Stimulated activated CD4-positive, alpha-beta T cell treated with anti-CD3 and anti-CD28 coated beads, Interleukin-1b, Interleukin-23, amount 100 ng/mL, for 4 hours (primary cell): ENCODE results near the gene HDAC4.

Experiments used
- DNase-seq, 2 donors: peaks; one replicate each; pipeline ENCODE4 v3.0.0-alpha.2; 2020; ENCODE audit warnings: low read depth in 2 of 2

HDAC4 gene

DNA sequence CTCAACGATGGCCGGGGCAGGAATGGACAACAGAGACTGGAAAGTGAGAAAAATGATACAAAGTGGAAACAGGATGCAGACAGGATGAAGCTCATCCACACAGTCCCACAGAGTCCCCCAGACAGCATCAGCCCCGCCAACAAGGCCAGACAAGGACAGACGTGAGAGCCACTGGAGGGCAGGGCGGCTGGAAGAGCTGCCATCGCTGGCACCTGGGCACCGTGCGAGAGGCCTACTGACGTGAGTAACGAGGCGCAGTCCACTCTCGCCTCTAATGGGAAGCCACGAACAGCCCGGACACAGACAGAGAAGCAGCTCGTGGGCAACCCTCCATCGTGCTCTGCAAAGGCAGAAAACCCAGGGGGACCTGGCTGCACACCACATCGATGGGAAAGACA, 17.1 kb downstream of the HDAC4 start:
- DNase-seq: no peak

DNA sequence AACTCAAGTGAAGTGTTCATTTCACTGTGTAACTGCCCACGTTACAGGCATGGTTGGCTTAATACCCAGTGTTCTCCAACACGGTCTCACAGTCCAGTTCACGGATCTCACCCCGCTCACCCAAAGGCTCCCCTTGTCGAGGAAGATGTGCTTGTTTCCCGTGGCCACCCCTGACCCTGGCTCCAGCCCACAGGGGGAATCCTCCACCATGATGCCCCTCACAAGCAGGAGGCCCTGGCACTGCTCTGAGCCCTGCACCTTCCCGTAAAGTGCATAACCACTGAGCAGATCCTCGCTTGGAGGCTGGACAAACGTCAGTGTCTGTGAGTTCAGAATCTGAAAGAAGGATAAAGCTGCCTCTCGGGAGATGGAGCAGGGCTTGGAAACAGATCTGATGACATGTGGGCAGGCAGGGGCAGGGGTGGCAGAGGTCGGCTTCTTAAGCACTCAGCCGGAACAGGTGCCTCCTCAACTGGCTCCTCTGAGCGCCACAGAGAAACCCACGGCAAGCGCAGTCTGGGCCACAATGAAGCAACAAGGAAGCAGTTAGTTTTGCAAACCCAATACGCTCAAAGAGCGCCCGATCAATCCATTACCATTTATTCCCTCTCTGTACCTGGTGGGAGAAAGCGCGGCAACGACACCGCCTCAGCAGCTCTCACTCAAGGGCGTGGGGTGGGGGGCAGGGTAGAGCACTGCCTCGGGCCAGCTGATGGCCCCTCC, 17.6 kb downstream of the HDAC4 start:
- DNase-seq: no peak

DNA sequence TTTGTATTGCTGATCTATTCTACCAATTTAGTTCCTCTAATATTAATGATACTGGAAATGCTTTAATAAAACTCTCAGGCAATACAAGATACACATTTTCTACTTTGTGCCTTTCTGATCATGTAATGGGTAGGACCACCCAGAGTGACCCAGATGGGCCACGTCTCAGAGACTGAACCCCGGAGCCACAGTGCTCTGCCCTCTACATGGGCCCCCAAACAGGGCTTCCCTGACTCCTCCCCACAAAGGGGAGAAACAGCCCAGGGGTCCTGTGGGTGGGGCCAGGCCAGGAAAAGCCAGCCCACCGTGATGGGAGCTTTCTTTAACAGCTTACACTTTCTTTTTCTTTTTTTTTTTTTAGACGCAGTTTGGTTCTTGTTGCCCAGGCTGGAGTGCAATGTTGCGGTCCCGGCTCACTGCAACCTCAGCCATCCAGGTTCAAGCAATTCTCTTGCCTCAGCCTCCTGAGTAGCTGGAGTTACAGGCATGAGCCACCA, 18.4 kb downstream of the HDAC4 start:
- DNase-seq: no peak

DNA sequence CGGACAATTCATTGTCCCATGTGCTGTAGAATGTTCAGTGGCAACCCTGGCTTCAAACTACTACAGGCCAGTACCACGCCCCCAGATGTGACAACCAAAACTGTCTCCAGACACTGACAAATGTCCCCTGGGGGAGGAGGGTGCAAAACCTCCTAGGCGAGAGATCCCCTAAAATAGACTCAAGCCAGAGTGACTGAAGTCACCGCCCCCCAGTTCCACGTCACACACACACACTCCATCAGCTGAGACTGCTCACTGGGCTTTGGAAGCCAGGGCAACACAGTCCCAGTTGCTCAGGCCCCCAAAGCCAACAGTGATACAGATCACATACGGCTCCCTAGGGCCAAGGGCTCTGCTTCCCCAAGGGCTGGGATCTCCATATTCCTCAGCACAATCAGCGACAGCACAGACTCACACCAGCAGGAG, 19.1 kb downstream of the HDAC4 start:
- DNase-seq: no peak

DNA sequence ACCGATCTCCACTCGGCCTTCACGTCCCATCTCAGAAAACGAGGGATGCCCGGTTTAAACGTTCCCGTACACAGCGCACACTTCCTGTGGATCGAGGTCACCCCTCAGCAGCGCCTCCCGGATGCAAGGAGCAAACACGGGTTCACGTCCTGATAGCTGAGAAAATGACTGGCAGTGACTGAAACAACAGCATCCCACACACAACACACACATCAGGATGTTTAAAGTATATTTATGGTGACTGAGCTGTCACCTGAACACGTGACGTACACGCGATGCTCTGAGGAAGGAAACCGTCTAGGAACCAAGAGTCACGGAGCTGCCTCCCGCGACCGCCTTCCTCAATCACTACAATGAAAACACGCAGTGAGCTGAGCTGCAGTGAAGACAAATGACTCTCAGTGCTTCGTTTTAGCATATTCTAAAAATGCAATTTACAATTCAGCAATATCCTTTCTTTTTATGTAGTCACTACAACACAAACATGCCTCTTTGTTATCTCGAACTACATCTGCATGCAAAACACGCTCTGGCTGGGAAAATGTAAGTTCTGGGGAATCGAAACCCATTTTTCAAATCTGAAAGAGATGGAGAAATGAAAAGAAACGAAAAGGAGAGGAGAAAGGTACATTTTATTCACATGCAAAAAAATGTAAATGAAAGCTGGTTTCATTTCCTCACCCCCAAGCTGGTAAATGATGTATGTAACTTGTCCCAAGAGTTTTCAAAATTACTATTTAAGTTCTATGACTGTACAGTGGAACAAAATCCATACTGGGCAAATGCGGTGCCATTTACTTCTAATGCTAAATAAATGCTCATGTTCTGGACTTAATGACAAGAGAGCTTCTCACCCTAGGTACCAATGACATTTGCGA, 19.8 kb downstream of the HDAC4 start:
- DNase-seq: peak; percentile 33 to 40

DNA sequence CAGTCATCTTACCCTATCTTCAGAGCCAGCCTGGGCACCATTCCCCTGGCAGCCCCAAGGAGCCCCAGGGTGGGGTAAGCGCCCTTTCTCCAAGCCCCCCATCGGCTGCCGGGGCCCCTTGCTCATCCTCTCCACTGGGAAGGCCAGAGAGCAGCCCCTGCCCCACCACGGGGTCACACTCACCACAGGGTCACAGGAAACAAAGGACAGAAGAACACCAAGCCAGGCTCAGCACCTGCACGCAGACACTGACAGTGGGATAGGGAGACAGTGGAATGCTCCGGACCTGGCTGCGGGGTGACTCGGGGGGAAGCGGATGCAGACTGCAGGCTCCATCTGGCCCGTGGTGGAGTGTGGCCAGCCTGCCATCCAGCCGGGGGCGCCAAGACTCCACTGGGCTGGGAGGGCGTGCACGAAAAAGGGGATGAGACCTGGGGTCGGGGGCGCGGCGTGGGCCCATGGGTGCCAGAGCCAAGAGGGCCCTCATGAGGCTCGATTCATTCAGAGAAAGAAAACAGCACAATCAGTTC, 21.1 kb downstream of the HDAC4 start:
- no peak for DNase-seq

DNA sequence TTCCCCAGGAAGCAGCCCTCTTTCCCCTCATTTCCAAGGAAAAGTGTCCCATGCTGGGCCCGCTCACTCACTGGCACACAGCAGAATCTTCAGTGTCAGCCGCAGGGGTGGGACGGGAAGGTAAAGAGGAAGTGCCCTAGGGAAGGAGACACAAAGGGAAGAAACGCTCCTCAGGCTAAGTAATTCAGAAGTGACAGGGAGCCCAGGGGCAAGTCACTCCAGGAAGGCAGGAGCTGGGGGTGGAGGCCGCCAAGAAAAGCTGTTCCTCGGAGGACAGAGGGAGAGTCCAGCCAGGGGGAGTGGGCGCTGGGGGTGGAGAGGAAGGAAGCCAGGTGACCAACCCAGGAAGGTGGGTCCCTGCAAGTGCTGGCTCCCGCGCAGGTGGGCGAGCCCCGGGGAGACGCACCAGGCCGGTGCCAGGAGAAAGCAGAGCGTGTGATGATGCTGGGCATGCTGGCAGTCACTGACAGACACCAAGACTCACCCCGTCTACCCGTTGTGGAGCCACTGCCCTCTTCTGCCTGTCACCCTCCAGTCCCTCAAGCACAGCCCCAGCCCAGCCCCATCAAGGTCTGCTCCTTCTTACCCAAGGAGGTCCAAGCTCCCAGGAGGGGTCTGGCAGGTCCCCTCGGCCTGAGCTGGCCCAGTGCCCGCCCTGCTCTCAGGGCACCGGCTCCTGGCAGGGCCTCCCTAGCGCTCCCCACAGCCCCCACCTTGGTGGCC, 21.7 kb downstream of the HDAC4 start:
- no peak for DNase-seq

DNA sequence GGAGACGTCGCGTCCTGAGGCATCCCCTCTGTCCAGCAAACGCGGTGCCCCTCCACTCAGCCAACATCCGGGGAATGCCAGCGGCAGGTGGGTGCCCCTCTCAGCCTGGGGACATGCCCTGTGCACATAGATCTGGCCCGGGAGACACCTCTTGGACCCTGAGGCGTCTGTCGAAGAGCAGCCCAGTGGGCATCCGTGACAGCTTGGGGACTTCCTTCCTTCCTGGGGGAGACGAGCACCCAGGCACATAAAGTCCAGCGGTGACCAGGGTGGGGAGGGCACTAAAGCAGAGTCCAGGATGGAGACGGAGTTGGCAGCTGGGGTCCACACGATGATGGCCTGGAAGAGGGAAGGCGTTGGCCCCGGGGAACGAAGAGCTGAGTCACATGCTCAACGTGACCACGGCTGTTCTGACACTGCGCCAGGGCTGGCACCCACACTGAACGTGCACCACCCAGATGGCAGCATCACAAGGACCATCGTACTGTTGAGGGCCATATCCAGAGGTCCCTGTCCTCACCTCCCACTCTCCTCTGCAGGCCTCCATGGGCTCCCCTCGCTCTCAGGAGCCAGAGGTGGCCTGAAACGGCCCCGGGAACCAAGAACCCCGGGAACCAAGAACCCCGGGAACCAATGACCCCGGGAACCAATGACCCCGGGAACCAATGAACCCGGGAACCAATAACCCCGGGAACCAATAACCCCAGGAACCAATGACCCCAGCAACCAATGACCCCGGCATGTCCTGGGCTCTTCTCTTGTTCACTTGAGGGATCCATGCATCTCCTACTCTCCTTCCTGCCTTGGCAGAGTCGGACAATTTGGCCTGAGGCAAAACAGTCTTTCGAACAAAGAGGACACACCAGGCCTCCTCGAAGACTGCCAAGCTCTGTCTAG, 22.6 kb downstream of the HDAC4 start:
- DNase-seq: no peak

DNA sequence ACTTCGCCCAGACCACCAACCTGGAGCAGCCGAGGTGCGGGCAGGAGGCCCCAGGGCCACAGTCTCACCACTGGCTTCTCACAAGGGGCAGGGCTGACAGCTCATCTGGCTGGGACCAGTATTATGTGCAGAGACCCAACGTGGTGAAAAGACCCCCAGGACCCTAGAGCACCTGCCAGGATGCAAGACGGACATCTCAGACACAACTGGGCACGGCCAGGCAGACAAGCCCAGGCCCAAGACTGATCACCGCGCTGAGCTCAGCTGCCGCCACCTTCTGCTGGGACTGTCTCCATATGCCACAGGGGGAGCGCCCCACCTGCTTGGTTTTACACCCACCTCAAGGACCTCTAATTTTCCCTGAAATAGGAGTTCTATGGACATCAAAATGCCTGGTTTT, 23.2 kb downstream of the HDAC4 start:
- DNase-seq: no peak

DNA sequence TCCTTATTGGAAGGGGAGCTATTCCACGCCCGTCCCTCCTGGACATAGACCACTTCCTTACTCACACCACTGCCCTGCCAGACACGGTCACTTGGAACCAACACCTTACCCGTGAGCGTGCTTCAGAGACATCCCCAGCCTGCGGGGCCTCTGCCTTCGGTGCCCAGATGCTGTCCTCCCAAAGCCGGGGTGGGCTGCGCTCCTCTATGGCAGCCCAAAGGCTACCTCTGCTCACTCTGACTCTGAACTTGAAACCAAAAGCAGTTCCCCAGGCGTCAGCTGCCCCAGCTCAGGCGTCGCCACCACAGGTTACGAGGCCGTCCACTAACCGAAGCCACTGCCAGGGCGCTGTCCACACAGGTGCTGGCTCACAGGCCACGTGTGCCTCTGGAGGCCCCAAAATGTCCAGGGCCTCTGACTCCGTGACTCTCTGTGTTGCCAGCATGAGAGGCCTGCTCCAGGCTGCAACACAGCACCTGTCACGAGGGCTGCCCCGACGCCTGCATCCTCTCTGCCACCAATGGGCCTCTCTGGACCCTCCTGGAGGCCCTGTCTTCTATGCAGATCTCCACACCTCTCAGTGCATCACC, 23.8 kb downstream of the HDAC4 start:
- DNase-seq: no peak

DNA sequence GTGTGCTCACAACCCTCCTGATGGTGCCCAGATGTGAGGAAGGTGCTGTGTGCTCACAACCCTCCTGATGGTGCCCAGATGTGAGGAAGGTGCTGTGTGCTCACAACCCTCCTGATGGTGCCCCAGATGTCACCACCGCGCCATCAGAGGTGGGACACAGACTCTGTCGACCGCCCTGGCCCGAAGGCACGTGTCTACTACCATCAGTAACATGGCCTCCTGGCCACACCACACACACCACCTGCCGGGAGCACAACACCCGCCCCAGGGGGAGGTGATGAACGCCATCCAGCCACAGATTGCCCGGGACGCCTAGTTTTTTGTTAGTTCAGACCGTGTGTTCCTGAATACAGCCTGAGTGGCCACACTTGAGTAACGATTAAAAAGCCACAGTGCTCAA, 24.5 kb downstream of the HDAC4 start:
- DNase-seq: no peak

DNA sequence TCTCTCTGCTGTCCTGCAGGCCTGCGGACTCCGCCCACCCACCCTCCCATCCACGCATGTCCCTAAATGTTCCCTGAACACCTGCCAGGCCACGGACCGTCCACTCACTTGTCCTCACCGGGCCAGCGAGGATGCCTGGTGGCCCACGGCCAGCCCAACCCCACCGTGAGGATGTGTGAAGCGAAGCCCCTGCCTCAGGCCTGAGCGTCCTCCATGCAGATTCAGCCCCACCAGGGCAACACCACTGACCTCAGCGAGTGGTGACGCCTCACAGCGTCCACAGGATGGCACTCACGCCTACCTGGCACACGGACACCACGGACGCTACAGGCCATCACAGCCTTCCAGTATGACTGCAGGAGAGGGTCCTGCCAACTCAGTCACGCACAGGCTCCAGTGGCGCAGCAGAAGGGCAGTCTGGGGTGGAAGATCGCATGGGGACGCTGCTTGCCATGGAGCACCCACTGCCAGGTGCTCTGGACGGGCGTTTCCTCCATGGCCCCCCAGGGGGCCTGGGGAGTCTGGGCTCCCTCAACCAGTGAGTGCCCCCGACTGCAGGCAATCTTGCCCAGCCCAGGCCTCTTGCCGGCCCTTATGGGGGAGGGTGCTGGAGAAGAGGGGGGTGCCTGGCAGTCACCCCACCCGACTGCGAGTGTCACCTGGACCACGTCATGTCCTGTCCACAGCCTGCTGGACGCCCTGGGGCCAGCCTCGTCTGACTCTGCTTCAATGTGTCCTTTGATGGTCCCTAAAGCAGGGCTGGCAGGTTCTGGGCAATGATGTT, 25.4 kb downstream of the HDAC4 start:
- DNase-seq: no peak

DNA sequence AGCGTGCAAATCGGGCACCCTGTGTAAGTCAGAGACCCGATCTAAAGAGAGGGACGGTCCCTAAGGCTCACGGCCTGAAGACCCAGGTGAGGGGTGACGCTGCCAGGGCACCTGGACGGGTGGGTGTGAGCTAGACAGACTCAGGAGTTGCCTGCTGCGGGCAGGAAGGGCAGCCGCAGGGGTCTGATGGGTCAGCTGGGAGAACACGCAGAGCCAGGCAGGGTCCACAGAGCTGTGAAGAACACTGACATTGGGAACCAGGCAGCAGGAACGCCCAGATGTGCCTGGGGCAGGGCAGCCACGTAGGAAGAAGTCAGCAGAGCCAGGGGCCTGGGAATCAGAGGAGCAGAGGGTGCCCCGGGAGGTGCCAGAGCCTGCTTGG, 25.9 kb downstream of the HDAC4 start:
- no peak for DNase-seq

DNA sequence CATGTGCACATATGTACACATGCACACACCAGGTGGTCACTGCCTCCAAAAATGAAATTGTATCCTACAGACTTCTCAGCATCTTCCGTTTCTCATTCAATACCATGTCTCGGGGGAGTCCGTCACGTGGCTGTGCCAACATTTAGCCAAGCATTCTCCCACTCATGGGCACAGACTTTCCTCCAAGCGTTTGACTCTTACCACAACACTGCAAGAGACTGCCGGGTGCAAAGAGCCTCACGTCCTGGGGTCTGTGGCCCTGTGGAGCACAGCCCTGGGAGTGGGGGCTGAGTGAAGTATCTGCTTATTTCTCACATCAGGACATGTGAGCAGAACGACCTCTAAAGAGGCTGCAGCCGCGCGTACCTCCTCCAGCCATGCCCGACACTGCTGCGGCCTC, 28.0 kb downstream of the HDAC4 start:
- no peak for DNase-seq

DNA sequence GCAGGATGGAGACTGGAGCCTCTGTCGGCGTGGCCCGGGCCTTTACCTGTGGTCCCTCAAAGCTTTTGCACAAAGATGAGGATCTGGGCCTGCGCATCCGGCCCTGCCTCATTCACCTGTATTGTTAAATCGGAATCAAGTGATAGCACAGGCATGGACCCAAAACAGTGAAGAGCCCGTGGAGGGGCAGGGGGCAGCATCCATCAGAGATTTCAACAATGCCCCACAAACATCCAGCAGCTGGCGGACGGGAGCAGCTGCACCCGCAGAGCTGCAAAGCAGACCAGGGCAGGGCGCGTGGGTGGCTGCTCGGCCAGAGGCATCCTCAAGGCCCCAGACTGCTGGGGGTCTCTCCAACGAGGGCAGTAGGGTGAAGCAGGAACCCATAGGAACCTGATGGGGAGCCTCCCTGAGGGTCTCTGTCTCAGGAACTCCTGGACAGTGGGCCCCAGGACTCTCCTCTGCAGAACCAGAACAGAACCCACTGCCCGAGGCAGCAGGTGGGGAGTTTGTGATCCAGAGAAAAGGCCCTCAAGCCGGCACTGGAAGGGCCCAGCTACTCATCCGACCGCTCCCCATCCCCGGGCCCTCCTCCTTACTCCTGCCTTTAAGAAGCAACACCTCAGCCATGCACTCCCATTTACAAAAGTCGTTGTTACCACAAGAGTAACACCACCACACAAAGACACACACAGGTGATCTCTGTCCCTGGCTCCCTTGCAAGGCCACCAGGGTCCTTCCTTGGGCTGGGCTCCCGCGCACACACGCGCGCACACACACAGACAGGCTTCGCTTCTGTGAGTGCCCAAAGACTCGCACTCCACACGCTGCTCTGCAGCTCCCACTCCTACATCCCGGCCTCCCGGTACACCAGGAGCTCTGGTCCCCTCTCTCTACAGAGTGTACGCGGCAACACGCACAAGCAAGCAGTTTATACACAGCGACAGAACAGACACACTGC, 28.8 kb downstream of the HDAC4 start:
- DNase-seq: no peak

DNA sequence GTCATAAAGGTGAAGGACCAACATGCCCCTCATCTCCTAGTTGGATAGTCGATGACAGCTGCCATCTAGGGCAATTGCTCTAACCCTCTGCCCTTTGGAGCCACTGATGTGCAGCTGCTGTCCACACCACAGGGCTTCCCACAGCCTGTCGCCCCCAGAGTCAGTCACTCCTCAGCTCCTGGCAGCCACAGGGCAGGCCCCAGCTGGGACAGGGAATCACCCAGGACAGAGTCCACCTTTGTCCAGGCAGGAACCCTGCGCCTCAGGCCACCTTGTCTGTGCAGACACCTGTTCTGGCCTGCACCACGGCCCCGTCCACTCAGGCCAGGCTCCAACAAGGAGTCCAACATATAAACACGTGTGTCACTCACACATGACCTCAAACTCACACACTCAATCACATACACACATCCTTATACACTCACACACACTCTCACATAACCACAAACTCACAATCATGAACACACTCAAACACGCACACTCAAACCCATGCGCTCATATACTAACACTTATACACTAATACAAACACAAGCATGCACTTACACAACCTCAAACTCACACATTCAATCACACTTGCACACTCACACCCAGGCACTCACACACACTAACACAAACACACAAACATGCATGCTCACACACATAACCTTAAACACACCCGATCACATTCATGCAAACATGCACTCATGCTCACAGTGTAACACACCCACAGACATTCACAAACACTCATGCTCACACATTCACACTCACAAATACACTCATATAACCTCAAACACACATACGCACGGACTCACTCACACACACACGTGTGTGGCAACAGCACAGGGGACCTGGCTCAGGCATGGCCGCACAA, 29.7 kb downstream of the HDAC4 start:
- DNase-seq: no peak

DNA sequence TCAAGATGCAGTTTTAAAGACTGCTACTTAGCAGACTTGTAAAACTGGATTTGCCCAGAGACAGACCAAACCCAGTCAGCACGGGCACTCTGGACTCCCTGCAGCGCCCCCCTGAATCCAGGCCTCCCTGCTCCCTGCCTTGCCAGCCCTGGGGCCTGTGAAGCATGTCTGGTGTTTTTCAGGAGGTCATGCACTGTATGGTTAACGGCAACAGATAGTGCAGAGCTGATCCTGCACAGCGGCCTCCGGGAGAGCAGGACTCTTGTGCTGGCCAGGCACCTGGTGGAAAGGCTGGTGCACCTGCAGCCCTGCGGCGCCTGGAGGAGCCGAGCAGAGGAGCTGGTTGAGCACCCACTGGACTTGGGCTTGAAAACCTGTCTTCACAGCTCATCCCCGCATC, 30.4 kb downstream of the HDAC4 start:
- DNase-seq: no peak

DNA sequence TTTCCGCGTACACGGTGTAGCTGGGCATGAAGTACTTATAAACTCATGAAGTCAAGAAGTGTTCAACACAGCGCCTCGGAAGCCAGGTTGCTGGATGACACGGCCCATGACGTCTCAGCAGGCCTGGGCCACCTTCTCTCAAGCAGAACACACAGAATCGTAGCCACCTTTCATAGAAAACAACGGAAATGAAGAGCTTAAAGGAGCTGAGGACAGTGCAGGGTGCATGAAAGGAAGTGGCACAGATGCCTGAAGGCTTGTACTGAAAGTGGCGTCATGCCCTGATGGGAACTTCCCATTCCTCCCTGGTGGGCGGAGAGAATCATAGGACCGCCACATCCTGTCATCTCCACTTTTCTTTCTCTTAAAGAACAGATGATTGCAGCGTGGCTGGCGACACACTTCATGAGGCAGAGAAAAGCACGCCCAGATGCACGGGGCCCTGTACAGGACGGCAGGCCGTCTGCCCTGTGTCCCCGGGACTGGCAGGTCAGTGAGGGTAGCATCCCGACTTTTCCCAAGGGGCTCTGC, 31.1 kb downstream of the HDAC4 start:
- peak; percentile 49 to 59 for DNase-seq
